CD4-positive, alpha-beta T cell treated with Interleukin-4 for 4 hours (primary cell): ENCODE measurements around the gene RIIAD1.
A peak's percentile ranks its signal among the peaks of the same experiment; 100 is the strongest.
"Not testable (repeated sequence)": the region's sequence is repeated elsewhere in the genome, so short reads cannot be mapped to it uniquely, and the experiment has no call there.

Experiments used
- DNase-seq: peaks from one replicate; pipeline ENCODE4 v3.0.0-alpha.2; 2020

RIIAD1 gene

GRCh38 chr1:151720974-151721787 is at the start of gene RIIAD1:
RIIAD1 (plus strand) TSS chr1:151721522; CDS start chr1:151721537, 15 bp downstream.
- DNase-seq: peak; percentile 39

GRCh38 chr1:151673407-151673806 is 47.9 kb upstream of the RIIAD1 start:
- DNase-seq: no peak

GRCh38 chr1:151680391-151680790 is 40.9 kb upstream of the RIIAD1 start:
- no peak for DNase-seq

GRCh38 chr1:151680826-151681225 is 40.5 kb upstream of the RIIAD1 start:
- no peak for DNase-seq

- no peak for DNase-seq
These were observed 39.4 kb upstream of the RIIAD1 start for GRCh38 chr1:151681923-151682322.

- DNase-seq: not testable (repeated sequence)
These were observed 38.4 kb upstream of the RIIAD1 start for GRCh38 chr1:151682901-151683300.

- no peak for DNase-seq
These were observed 37.2 kb upstream of the RIIAD1 start for GRCh38 chr1:151684128-151684527.

- DNase-seq: no peak
These were observed 34.8 kb upstream of the RIIAD1 start for GRCh38 chr1:151686561-151686960.

- no peak for DNase-seq
These were observed 31.8 kb upstream of the RIIAD1 start for GRCh38 chr1:151689494-151689893.

GRCh38 chr1:151692226-151692625 is 29.1 kb upstream of the RIIAD1 start:
- no peak for DNase-seq

GRCh38 chr1:151693057-151693651 is 28.2 kb upstream of the RIIAD1 start:
- DNase-seq: no peak

GRCh38 chr1:151701515-151701914 is 19.8 kb upstream of the RIIAD1 start:
- DNase-seq: no peak

GRCh38 chr1:151702936-151703335 is 18.4 kb upstream of the RIIAD1 start:
- no peak for DNase-seq

GRCh38 chr1:151703813-151704212 is 17.5 kb upstream of the RIIAD1 start:
- DNase-seq: no peak

- no peak for DNase-seq
These were observed 17.1 kb upstream of the RIIAD1 start for GRCh38 chr1:151704246-151704645.

- DNase-seq: no peak
These were observed 16.2 kb upstream of the RIIAD1 start for GRCh38 chr1:151705146-151705545.

- no peak for DNase-seq
These were observed 15.4 kb upstream of the RIIAD1 start for GRCh38 chr1:151705753-151706463.

GRCh38 chr1:151706464-151707415 is 14.6 kb upstream of the RIIAD1 start:
- DNase-seq: no peak

GRCh38 chr1:151707541-151708065 is 13.7 kb upstream of the RIIAD1 start:
- DNase-seq: no peak

- no peak for DNase-seq
These were observed 12.4 kb upstream of the RIIAD1 start for GRCh38 chr1:151708891-151709290.

GRCh38 chr1:151710187-151710840 is 11.0 kb upstream of the RIIAD1 start:
- DNase-seq: peak; percentile 6
